HG03064 (cell line): ENCODE results near the gene TRIP12.
"Not testable (repeated sequence)": the region's sequence is repeated elsewhere in the genome, so short reads cannot be mapped to it uniquely, and the experiment has no call there.

Experiments
- ATAC-seq: cut with Tn5 transposase; IDR thresholded peaks from one replicate; pipeline ENCODE4 v1.9.1; 2021; ENCODE audit warnings: low read depth; ENCODE audit not compliant: unreplicated experiment

The TRIP12 gene

GRCh38 chr2:229921892-229922448 is at the start of gene TRIP12:
Gene TRIP12, minus strand, starts transcription at chr2:229922009. Its CDS starts 41,930 bp downstream, at chr2:229880079.
- ATAC-seq: peak; percentile 68

- no peak for ATAC-seq
These were observed 49.5 kb upstream of the TRIP12 start for GRCh38 chr2:229971298-229971790.

DNA sequence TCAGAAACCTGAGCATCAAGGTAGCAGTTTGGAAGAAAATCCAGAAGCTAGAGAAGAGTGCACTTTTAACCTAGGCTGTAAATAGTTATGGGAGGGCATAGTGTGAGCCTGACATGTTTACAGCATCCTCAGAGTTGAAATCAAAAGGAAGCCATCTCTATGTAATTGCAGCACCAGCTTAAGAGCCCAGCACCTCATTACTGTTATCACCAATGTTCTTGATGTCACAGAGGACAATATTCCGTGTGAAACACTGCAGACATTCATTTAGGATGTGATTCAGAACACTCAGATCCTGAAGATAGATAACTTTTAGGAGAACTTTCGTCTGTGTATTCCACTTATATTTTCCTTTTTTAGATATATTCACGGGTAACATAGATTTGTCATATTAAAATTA is 48.6 kb upstream of the TRIP12 start:
- no peak for ATAC-seq

DNA sequence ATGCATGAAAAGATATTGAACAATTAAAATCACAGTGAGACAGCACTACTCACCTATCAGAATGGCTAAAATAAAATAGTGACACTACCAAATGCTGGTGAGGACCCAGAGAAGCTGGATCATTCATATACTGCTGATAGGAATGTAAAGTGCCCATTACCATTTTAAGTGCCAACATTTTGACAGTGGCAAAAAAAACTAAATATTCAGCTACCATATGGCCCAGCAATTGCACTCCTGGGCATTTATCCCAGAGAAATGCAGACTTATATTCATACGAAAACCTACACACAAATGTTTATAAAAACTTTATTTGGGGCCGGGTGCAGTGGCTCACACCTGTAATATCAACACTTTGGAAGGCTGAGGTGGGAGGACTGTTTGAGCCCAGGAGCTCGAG is 48.1 kb upstream of the TRIP12 start:
- no peak for ATAC-seq

- ATAC-seq: not testable (repeated sequence)
These were observed 41.8 kb upstream of the TRIP12 start for GRCh38 chr2:229963596-229963995.

- no peak for ATAC-seq
These were observed 34.7 kb upstream of the TRIP12 start for GRCh38 chr2:229956491-229956890.

- no peak for ATAC-seq
These were observed 33.9 kb upstream of the TRIP12 start for GRCh38 chr2:229955663-229956062.

- no peak for ATAC-seq
These were observed 30.5 kb upstream of the TRIP12 start for GRCh38 chr2:229952256-229952835.

DNA sequence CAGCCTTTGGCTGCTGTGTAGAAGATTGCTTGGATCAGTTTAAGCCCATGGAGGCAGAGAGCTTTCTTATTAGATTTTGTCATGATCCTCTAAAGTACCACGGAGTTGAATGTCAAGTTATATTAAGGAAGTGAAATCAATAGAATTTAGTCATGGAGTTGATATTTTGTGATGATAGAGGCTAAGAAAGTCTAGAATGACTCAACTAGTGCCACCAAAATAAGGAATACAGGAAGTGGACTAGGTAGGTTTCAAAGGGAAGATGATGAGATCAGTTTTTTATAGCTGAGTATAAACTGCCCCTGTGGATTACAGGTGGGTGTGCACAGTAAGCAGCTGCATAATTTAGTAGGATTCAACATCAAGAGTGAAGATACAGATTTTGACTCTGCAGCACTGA is 25.7 kb upstream of the TRIP12 start:
- ATAC-seq: no peak

DNA sequence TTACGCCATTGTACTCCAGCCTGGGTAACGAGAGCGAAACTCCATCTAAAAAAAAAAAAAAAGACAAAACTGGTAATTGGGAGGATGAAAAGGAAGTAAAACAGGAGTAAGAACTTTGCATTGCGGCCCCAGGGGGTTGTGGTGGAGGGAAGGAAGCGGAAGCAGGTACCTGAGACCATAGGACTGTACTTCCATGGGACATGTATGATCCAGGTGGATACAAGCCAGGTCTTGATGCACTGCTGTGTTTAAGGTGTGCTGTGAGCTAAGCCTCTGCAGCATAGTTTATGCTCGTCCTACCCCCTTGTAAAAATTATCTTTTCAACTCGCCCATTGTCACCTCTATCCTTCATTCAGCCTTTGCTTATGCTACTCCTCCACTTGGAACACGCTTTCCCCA is 24.2 kb upstream of the TRIP12 start:
- ATAC-seq: no peak

- no peak for ATAC-seq
These were observed 22.1 kb upstream of the TRIP12 start for GRCh38 chr2:229943770-229944449.

GRCh38 chr2:229943171-229943570 is 21.4 kb upstream of the TRIP12 start:
- no peak for ATAC-seq

GRCh38 chr2:229942671-229943070 is 20.9 kb upstream of the TRIP12 start:
- no peak for ATAC-seq

DNA sequence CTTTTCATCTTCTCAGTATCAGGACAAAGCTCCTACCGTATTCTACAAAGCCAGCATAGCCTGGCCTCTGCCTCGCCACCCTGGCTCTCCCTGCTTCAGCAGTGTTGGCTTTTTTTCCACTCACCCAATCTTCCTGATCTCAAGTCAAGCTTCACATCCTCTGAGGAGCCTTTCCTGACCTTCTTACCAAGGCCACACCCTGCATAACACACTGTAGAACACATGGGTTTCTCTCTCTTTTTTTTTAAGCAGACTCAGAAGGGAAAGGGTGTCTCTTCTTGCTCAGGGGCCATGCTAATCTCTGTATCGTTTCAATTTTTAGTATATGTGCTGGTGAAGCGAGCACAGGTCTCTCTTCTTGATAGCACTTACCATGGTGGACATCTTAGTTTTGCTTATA is 15.7 kb upstream of the TRIP12 start:
- no peak for ATAC-seq

DNA sequence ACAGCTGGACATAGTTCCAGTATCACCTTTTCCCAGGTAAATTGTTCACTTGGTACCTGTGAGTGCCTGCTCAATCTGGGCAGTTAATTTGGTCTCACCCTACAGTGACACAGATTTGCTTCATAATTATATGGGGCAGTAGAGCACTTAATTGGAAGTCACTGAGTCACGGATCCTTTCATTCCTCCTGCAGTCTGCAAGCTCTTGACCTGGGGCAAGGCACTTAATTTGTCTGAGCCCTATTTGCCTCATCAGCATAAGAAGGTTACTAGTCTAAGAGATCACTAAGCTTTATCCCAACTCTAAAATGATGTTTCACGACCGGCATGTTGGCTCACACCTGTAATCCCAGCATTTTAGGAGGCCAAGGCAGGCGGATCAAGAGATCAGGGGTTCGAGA is 9.4 kb upstream of the TRIP12 start:
- ATAC-seq: no peak

DNA sequence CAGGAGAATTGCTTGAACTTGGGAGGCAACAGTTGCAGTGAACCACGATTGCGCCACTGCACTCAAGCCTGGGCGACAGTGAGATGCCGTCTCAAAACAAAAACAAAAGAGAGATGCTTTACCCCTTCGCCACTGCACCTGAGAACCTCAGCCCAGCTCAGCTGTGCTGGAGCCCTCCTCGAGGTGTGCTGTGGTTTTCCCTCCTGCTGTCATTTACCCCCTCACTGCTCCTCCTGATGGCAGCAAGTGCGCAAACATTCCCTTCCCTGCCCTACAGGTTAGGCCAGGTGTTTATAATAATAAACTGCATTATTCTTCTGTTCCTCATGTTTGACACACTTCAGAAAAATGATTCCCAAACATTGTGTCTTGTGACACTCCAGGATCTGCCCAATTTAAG is 8.8 kb upstream of the TRIP12 start:
- no peak for ATAC-seq

DNA sequence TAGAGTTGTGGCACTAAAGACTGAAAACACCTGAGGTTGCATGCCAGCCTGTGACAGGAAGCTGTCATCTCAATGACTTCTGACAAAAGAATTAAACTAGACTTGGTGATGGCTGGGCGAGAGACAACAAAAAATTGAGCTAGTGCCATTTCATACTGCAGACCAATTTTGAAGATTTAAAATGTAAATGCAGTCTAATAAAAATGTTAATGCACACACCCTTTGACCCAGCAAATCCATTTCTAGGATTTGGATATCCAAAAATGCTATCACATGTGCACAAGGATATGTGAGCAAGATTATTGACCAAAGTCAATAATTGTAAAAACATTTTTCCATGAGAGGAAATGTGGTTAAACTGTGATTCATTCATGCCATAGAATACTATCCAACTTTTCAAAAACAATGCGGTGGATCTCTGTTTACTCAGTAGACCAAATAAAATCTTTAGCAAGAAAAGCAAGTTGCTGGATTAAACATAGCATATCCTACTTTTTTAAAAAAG is 6.1 kb upstream of the TRIP12 start:
- no peak for ATAC-seq

DNA sequence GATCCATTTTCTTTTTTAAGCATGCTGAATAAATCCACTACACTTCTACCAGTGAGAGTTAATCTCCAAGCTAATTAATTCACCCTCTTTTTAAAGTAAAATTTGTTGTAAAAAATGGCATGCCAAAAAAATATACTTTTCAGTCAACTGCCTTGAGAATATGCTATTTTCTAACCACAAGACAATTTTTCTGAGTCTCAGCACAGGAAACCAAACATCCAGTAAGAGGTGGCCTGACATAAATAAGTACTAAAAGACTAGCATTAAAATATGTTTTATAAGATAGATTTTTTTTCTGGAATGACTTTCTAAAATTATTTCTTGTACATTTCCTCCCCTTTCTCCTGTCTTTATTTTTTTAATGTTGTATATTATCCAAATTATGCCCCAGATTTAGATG is 3.4 kb upstream of the TRIP12 start:
- no peak for ATAC-seq

GRCh38 chr2:229924541-229924940 is 2.7 kb upstream of the TRIP12 start:
- ATAC-seq: not testable (repeated sequence)

GRCh38 chr2:229922449-229923386 is 909 bp upstream of the TRIP12 start, which contains the start of gene FBXO36:
Gene FBXO36, plus strand, starts transcription at chr2:229922503. Its CDS starts 11 bp downstream, at chr2:229922514.
- peak; percentile 66 for ATAC-seq
